Stomach (tissue), 9 donors: Measurements from ENCODE around the gene IRF3. TPM values are rescaled to one million over a fixed set of nuclear protein-coding genes. Genes with fewer than 3 reads are reported as not detected.
A peak's percentile ranks its signal among the peaks of the same experiment; 100 is the strongest.

Experiments used
- DNase-seq, 2 donors: peaks; one replicate each; pipeline versions ENCODE4 v3.0.0 to v3.0.0-alpha.2; 2013 to 2019
- H3K27ac ChIP-seq, 5 donors: fragments of 200-600 bp in 4 of 5; sonication (generic) in 4 of 5; one replicate each; pipeline ENCODE4 v1.5.1; 2013 to 2019; ENCODE audit warnings: mild to moderate bottlenecking in 1 of 5, moderate library complexity in 1 of 5
- H3K27me3 ChIP-seq, 3 donors: fragments of 200-600 bp; sonication (generic); one replicate each; pipeline ENCODE4 v1.5.1; 2017 to 2019; ENCODE audit warnings: mixed run types in 1 of 3
- H3K36me3 ChIP-seq, 4 donors: fragments of 200-600 bp; sonication (generic); 1 replicate in 3 of 4; 2 replicates in 1 of 4; pipeline ENCODE4 v1.5.1; 2016 to 2019
- H3K4me1 ChIP-seq, 4 donors: fragments of 200-600 bp; sonication (generic); one replicate each; pipeline ENCODE4 v1.5.1; 2016 to 2019
- H3K4me3 ChIP-seq, 4 donors: fragments of 200-600 bp; sonication (generic) in 3 of 4; one replicate each; pipeline ENCODE4 v1.5.1; 2016 to 2019; ENCODE audit warnings: mild to moderate bottlenecking in 1 of 4
- H3K9me3 ChIP-seq, 4 donors: fragments of 200-600 bp; sonication (generic); one replicate each; pipeline ENCODE4 v1.5.1; 2016 to 2019
- CTCF ChIP-seq, 7 experiments: fragments of 450-650 bp in 4 of 7; fragments of 200-600 bp in 3 of 7; sonication (generic) in 3 of 7; IDR thresholded peaks; one replicate each; pipeline ENCODE4 v1.5.1; 2016 to 2019; ENCODE audit warnings: antibody characterized with exemption in 7 of 7, control low read depth in 2 of 7, mild to moderate bottlenecking in 1 of 7
- EP300 ChIP-seq: sonication (generic); formaldehyde crosslinking; IDR thresholded peaks from one replicate; pipeline ENCODE4 v1.6.1; 2017; ENCODE audit warnings: antibody characterized with exemption
- POLR2A ChIP-seq, 4 donors: fragments of 450-650 bp; IDR thresholded peaks; one replicate each; pipeline ENCODE4 v1.6.1; 2016; ENCODE audit warnings: antibody characterized with exemption in 4 of 4, control low read depth in 2 of 4, mild to moderate bottlenecking in 1 of 4, moderate library complexity in 1 of 4
- POLR2AphosphoS5 ChIP-seq, 3 donors: sonication (generic); formaldehyde crosslinking; IDR thresholded peaks; one replicate each; pipeline ENCODE4 v1.6.1; 2016; ENCODE audit warnings: antibody characterized with exemption in 3 of 3
- WGBS, 5 donors: extraction: QIAGEN DNeasy Blood & Tissue Kit in 3 of 5; methylation state at CpG; one replicate each; pipeline versions ENCODE4 v1.1.5 to v1.1.7; 2013 to 2018; 5-methylcytosine and 5-hydroxymethylcytosine counted together
- intact Hi-C: fragments of 100-400 bp; cut with DNase I; formaldehyde crosslinking; loops from one replicate; pipeline ENCODE4 v1.15.1; 2023; ENCODE audit warnings: low total_unique reads
- polyA plus RNA-seq, 3 donors: library from polyadenylated mRNA; stranded (reverse); fragments of 200-250 nt; gene quantifications; one replicate each; pipeline ENCODE4 v1.2.3, GENCODE V29; 2013
- total RNA-seq, 5 donors: library from RNA; depleted of rRNA; stranded (reverse); fragments of >200 nt; gene quantifications; one replicate each; pipeline versions ENCODE4 v1.1.0 to v1.2.3, GENCODE V29; 2014 to 2016
- donor health status: healthy with polysubstance abuse.
- donor health status: Bipolar disorder and iron deficiency.
- donor health status: healthy.

The IRF3 gene
- total and polyA plus RNA-seq, 8 donors: 28.3 to 380 (median 108) TPM

DNA sequence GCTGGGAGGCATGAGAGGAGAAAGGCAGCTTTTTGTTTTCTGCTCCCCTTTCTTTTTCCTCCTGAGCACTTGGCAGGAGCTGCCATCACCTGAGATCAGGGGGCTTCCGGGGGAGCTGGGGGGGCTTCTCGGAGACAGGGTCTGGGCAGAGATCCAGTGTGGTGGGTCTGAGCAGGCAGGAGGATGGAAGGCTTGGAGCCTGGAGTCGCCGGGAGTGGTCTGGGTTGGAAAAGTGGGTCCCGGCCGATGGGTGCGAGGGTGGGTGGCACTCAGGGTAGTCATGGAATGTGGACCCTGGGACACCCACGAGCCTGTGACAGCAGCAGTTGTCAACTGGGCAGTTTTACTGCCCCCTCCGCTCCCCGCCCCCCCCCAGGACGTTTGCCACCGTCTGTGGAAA lies 21.5 kb upstream of the IRF3 start:
- H3K27ac ChIP-seq: peak overlapping the region in 3 of 5 donors; percentile 20 to 58 (median 27)
- H3K36me3 ChIP-seq: peaks cover 48 to 67% (median 64%) of the 10 kb centered on the region in 4 donors
- H3K4me3 ChIP-seq: no peak overlapping the region
- 72 to 78% (median 75%) methylated on average over 6 to 12 of the region's 12 CpGs for WGBS, 5 donors
- DNase-seq: no peak
- H3K4me1 ChIP-seq: peaks cover 25 to 42% (median 29%) of the 10 kb centered on the region in 4 donors
- TF ChIP-seq POLR2AphosphoS5 (IDR thresholded peaks at IDR 0.05) (no peak), POLR2A (IDR thresholded peaks at IDR 0.05) (no peak), CTCF (IDR thresholded peaks at IDR 0.05) (no peak), EP300 (no peak)
- intact Hi-C loops: no loop called here
- H3K27me3 ChIP-seq: peaks cover 0 to 34% (median 15%) of the 10 kb centered on the region in 3 donors
- H3K9me3 ChIP-seq: no peaks in the 10 kb centered on the region

DNA sequence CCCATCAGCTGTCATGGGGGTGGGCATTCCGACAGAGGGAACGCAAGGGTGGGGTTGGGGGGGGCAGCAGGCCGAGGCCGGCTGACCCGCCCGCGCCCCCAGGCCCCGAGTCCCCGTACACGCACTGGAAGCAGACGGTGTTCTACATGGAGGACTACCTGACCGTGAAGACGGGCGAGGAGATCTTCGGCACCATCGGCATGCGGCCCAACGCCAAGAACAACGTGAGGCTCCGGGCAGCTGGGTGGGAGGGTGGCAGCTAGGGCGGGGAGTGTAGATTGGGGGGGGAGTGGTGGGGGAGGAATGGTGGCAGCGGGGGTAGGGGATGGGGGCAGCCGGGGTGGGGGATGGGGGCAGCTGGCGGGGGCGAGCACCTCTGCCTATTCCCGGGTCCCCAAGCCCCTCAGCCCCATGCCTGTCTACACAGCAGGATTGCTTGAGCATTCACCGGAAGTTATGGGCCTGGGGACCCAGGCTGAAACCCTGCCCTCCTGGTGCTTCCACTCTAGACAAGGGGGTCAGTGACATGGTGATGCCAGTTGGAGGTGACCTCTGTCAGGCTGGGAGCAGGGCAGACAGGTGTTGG lies 20.9 kb upstream of the IRF3 start:
- WGBS, 5 donors: 89 to 93% (median 91%) methylated on average over 18 to 27 of the region's 27 CpGs
- intact Hi-C loops: no loop called here
- no peaks in the 10 kb centered on the region for H3K9me3 ChIP-seq
- H3K27ac ChIP-seq: peak overlapping the region in 1 of 5 donors; percentile 20
- H3K27me3 ChIP-seq: peaks cover 0 to 29% (median 15%) of the 10 kb centered on the region in 3 donors
- TF ChIP-seq POLR2AphosphoS5 (IDR thresholded peaks at IDR 0.05) (no peak), POLR2A (IDR thresholded peaks at IDR 0.05) (no peak), CTCF (IDR thresholded peaks at IDR 0.05) (no peak), EP300 (no peak)
- H3K4me1 ChIP-seq: peaks cover 25 to 40% (median 29%) of the 10 kb centered on the region in 4 donors
- H3K4me3 ChIP-seq: no peak overlapping the region
- H3K36me3 ChIP-seq: peaks cover 54 to 72% (median 70%) of the 10 kb centered on the region in 4 donors
- DNase-seq: no peak

DNA sequence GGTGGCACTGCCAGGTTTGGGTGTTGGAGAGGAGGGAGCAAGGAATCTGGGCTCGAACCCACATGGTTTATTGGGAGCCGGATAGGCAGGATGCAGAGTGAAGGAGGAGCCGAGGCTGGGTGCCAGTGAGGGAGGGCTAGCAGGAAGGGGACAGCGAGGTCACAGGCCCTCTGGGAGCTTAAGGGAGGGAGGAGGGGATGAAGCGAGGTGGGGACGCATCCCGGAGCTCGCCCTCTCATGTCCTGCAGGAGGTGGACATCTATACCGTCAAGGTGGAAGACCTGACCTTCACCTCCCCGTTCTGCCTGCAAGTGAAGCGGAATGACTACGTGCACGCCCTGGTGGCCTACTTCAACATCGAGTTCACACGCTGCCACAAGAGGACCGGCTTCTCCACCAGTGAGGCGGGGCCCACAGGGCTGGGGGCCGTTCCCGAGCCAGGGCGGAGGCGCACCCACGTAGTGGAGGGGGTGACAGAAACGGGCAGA lies 20.2 kb upstream of the IRF3 start:
- peaks cover 0 to 22% (median 9%) of the 10 kb centered on the region in 3 donors for H3K27me3 ChIP-seq
- intact Hi-C loops: no loop called here
- H3K27ac ChIP-seq: no peak overlapping the region
- no peaks in the 10 kb centered on the region for H3K9me3 ChIP-seq
- TF ChIP-seq POLR2A (IDR thresholded peaks at IDR 0.05): no peak
- no peak for TF ChIP-seq CTCF (IDR thresholded peaks at IDR 0.05)
- TF ChIP-seq EP300: no peak
- no peak for TF ChIP-seq POLR2AphosphoS5 (IDR thresholded peaks at IDR 0.05)
- peaks cover 22 to 40% (median 26%) of the 10 kb centered on the region in 4 donors for H3K4me1 ChIP-seq
- H3K4me3 ChIP-seq: no peak overlapping the region
- no peak for DNase-seq
- 74 to 81% (median 78%) methylated on average over 23 of the region's 23 CpGs for WGBS, 5 donors
- peaks cover 58 to 80% (median 77%) of the 10 kb centered on the region in 4 donors for H3K36me3 ChIP-seq

DNA sequence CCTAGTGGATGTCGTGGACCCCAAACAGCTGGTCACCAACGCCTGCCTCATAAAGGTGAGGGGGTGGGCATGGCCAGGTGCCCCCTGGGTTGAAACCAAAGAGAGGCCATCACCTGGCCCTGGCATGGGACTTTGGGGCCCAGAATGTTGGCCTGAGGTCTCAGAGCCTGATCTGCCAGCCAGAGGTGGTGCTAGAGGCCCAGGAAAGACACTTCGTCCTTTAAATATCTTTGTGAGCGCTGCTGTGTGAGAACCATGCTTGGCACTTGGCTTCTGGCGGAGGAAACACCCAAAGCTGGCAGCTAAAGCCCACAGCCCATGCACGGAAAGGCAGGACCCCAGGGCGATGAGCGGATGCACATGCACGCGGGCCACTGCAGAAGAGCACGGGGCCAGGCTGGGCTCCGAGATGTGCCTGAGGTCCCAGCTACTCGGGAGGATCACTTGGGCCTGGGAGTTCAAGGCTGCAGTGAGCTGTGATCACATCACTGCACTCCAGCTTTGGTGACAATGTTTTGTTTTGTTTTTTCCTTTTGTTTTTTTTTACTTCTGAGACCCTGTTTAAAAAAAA lies 19.4 kb upstream of the IRF3 start:
- TF ChIP-seq CTCF (IDR thresholded peaks at IDR 0.05) (no peak), POLR2A (IDR thresholded peaks at IDR 0.05) (no peak), EP300 (no peak), POLR2AphosphoS5 (IDR thresholded peaks at IDR 0.05) (no peak)
- H3K36me3 ChIP-seq: peaks cover 59 to 87% (median 77%) of the 10 kb centered on the region in 4 donors
- no peak for DNase-seq
- H3K27ac ChIP-seq: no peak overlapping the region
- WGBS, 5 donors: 85 to 90% (median 90%) methylated on average over 13 of the region's 13 CpGs
- intact Hi-C loops: no loop called here
- H3K27me3 ChIP-seq: peaks cover 0 to 13% (median 5%) of the 10 kb centered on the region in 3 donors
- peaks cover 22 to 40% (median 26%) of the 10 kb centered on the region in 4 donors for H3K4me1 ChIP-seq
- no peak overlapping the region for H3K4me3 ChIP-seq
- no peaks in the 10 kb centered on the region for H3K9me3 ChIP-seq
